HL-60 (cell line): Measurements from ENCODE around the gene ATF1.
A peak's percentile ranks its signal among the peaks of the same experiment; 100 is the strongest.

Experiments
- DNase-seq, 2 experiments: peaks; one replicate each; pipeline ENCODE4 v3.0.0-alpha.2; 2010 to 2020; ENCODE audit warnings: low read depth in 1 of 2, low spot score in 1 of 2
- H3K27ac ChIP-seq: fragments of 250-450 bp; sonication (Bioruptor Pico); replicated peaks from 2 replicates; pipeline ENCODE4 v1.5.1; 2020; ENCODE audit warnings: mild to moderate bottlenecking, moderate library complexity
- H3K27me3 ChIP-seq: fragments of 250-450 bp; sonication (Bioruptor Pico); 2 replicates; pipeline ENCODE4 v1.5.1; 2021; ENCODE audit warnings: mild to moderate bottlenecking, moderate library complexity; ENCODE audit not compliant: insufficient read depth, poor library complexity, severe bottlenecking
- H3K4me3 ChIP-seq: replicated peaks from 2 replicates; pipeline ENCODE4 v1.5.1; 2011; ENCODE audit warnings: mild to moderate bottlenecking, control low read depth, low read length; ENCODE audit not compliant: insufficient read depth
- GABPA ChIP-seq: IDR thresholded peaks from 2 replicates; pipeline ENCODE4 v1.6.1; 2012; ENCODE audit warnings: low read depth
- POLR2AphosphoS5 ChIP-seq: IDR thresholded peaks from 2 replicates; pipeline ENCODE4 v1.6.1; 2012; ENCODE audit warnings: low read depth
- SPI1 ChIP-seq: IDR thresholded peaks from 2 replicates; pipeline ENCODE4 v1.6.1; 2012; ENCODE audit warnings: low read depth, mild to moderate bottlenecking, borderline replicate concordance
- TF ChIP-seq, protein P1 (sequence below): IDR thresholded peaks from one replicate; pipeline ENCODE4 v1.5.1; 2011; ENCODE audit warnings: low read length, control low read depth, inconsistent platforms; ENCODE audit not compliant: insufficient read depth
- TF ChIP-seq, protein P2 (sequence below): IDR thresholded peaks from 2 replicates; pipeline ENCODE4 v1.6.1; 2012; ENCODE audit warnings: low read depth; ENCODE audit not compliant: insufficient replicate concordance

Gene ATF1

DNA sequence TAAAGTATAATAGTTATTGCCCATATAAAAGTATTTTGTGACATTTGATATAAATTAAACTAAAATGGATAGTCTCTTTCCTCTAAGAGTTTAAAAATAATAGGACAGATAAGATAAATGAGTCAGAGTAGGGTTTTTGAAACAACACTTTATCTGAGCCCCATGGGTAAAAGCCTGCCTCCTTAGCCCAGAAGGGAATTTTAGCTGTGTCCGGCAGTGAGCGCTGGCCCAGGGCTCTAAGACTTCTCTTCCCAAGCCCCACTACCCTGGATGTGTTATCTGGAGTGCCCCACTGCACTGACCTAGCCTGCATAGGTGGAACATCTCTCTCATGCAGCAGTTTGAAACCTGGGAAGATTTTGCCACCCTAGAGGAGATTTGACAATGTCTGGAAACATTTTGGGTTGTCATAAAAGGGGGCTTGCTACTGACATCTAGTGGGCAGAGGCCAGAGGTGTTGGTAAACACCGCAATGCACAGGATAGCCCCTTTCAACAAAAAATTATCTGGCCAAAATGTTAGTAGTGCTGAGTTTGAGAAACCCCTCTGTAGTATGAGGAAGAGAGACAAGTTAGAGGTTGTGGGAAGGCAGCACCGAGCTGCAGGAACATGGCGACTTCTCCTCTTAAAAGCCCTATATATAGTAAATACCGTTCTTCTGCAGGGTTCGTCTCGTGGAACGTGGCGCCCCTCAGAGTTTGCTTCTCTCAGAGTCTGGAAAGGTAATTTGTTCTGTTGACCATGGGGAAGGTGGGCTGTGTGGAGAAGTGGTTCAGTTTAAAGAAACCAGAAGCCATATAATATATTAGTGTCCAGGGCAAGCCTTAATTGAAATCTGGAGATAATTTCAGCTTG, 29.3 kb upstream of the ATF1 start:
- peak in 1 of 2 experiments; percentile 34 for DNase-seq
- no peak for TF ChIP-seq SPI1
- no peak for TF ChIP-seq POLR2AphosphoS5
- TF ChIP-seq, protein P1, sequence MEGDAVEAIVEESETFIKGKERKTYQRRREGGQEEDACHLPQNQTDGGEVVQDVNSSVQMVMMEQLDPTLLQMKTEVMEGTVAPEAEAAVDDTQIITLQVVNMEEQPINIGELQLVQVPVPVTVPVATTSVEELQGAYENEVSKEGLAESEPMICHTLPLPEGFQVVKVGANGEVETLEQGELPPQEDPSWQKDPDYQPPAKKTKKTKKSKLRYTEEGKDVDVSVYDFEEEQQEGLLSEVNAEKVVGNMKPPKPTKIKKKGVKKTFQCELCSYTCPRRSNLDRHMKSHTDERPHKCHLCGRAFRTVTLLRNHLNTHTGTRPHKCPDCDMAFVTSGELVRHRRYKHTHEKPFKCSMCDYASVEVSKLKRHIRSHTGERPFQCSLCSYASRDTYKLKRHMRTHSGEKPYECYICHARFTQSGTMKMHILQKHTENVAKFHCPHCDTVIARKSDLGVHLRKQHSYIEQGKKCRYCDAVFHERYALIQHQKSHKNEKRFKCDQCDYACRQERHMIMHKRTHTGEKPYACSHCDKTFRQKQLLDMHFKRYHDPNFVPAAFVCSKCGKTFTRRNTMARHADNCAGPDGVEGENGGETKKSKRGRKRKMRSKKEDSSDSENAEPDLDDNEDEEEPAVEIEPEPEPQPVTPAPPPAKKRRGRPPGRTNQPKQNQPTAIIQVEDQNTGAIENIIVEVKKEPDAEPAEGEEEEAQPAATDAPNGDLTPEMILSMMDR = no peak
- TF ChIP-seq, protein P2, sequence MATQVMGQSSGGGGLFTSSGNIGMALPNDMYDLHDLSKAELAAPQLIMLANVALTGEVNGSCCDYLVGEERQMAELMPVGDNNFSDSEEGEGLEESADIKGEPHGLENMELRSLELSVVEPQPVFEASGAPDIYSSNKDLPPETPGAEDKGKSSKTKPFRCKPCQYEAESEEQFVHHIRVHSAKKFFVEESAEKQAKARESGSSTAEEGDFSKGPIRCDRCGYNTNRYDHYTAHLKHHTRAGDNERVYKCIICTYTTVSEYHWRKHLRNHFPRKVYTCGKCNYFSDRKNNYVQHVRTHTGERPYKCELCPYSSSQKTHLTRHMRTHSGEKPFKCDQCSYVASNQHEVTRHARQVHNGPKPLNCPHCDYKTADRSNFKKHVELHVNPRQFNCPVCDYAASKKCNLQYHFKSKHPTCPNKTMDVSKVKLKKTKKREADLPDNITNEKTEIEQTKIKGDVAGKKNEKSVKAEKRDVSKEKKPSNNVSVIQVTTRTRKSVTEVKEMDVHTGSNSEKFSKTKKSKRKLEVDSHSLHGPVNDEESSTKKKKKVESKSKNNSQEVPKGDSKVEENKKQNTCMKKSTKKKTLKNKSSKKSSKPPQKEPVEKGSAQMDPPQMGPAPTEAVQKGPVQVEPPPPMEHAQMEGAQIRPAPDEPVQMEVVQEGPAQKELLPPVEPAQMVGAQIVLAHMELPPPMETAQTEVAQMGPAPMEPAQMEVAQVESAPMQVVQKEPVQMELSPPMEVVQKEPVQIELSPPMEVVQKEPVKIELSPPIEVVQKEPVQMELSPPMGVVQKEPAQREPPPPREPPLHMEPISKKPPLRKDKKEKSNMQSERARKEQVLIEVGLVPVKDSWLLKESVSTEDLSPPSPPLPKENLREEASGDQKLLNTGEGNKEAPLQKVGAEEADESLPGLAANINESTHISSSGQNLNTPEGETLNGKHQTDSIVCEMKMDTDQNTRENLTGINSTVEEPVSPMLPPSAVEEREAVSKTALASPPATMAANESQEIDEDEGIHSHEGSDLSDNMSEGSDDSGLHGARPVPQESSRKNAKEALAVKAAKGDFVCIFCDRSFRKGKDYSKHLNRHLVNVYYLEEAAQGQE = no peak
- TF ChIP-seq GABPA = no peak
- no peaks in the 10 kb centered on the region for H3K27me3 ChIP-seq
- no peak overlapping the region for H3K27ac ChIP-seq
- no peak overlapping the region for H3K4me3 ChIP-seq

DNA sequence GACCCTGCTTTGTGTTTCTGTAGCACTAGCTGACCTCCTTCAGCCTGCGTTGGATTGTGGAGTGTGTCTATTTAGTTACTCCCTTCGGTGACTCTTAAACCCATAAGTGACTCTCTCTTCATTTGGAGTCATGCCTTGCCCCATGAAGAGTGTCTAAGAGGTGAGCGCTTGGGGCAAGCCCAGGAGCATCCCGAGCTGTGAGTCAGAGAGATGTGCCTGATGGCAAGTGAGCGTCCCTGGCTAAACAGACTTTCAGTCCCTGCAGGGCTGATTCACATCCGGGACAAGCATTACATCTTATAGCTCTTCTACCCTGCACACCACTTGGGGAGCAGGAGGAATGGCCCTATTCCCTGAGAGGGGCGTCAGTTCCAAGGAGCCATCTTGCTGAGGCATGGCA, 24.3 kb upstream of the ATF1 start:
- H3K27me3 ChIP-seq = no peaks in the 10 kb centered on the region
- DNase-seq = no peak
- TF ChIP-seq SPI1 (no peak), GABPA (no peak), POLR2AphosphoS5 (no peak)
- TF ChIP-seq, protein P2 = no peak
- TF ChIP-seq, protein P1 = no peak
- H3K27ac ChIP-seq = no peak overlapping the region
- H3K4me3 ChIP-seq = no peak overlapping the region

DNA sequence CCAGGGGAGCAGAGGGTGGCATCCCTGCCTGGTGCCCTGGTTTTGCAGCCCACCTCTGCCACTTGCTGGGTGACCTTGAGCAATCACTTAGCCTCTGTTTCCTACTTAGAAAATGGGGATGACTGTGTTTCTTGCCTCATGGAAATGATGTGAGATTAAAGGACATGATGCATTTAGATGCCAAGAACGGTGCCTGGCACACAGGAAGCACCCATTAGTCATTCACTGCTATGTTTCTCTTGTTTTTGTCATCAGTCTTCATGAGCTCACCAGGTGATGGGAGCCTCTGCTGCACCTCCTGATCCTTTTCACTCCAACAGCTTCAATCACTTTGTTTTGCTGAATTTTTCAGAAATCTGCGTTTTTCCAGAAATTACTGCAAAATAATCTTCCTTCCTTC, 23.6 kb upstream of the ATF1 start:
- no peak overlapping the region for H3K4me3 ChIP-seq
- H3K27ac ChIP-seq = no peak overlapping the region
- no peaks in the 10 kb centered on the region for H3K27me3 ChIP-seq
- no peak for DNase-seq
- TF ChIP-seq POLR2AphosphoS5 = no peak

DNA sequence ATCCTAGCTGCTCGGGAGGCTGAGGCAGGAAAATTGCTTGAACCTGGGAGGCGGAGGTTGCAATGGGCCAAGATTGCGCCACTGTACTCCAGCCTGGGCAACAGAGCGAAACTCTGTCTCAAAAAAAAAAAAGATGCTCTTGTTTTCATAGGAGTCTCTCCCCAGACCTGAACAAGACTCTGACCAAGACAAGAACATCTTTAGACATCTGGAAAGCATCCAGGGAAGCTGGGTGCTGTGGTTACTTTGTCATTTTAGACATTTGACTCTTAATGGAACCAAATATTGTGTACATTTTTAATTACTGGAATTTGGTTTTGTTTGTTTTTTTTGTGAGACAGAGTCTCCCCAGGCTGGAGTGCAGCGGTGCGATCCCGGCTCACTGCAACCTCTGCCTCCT, 21.1 kb upstream of the ATF1 start:
- H3K27ac ChIP-seq = no peak overlapping the region

More for the DNA sequence above, 21.1 kb upstream of the ATF1 start:
- no peaks in the 10 kb centered on the region for H3K27me3 ChIP-seq
- no peak overlapping the region for H3K4me3 ChIP-seq
- TF ChIP-seq GABPA (no peak), SPI1 (no peak), POLR2AphosphoS5 (no peak)
- TF ChIP-seq, protein P2 = no peak
- no peak for DNase-seq
